ENCODE data around the gene RFX4. TPM values are rescaled to one million over a fixed set of nuclear protein-coding genes. Genes with fewer than 3 reads are reported as not detected.

Gene RFX4
- total RNA-seq, 1 donor from 2014 or later, result not detected

DNA sequence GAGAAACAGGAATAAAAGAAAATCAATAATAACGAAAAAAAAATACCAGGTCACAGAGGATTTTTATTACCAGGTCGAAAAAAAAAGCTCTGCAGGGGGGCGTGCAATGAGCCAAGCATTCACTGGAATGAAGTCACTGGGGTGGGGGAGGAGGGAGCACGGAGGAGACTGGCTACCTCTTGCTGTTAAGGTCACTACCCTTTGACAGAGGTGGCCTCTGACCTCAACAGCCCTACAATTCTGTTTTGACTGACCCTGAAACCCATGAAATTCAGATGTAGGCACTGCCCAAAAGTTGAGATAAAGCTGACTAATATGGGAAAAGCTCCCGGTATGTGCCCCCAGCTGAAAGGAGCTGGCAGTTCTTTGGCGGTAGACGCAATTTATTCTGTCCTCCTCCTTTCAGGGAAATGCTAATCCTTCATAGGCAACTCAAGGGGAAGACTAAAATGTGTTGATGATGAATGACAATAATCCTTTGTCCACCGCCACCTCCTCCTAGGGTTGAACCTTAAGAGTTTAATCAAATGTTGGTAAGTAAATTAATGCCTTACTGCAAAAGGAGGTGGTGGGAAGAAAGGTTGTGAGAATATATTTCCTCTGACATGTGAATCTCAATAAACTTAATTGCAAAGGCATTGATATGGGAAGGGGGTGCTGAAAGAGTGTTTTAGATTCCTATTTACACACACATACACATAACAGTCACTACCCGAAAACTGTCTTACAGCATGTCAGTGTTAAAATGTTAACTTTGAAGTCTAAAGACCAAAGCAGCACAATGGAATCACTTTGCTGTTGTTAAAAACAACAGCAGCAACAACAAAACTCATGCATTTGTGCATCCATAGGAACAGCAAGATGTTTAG is 185.4 kb downstream of the RFX4 start:
- Mint-ChIP-seq H3K4me3 (ENCODE audit: low read depth) (no peak overlapping the region), H3K27ac (peak overlapping the region; percentile 67), H3K36me3 (ENCODE audit: insufficient read depth) (no peaks in the 10 kb centered on the region), H3K4me1 (ENCODE audit: low read depth) (peaks cover 31% of the 10 kb centered on the region), H3K27me3 (no peaks in the 10 kb centered on the region), H3K9me3 (ENCODE audit: low read depth) (no peaks in the 10 kb centered on the region)
- TF ChIP-seq, protein P1, sequence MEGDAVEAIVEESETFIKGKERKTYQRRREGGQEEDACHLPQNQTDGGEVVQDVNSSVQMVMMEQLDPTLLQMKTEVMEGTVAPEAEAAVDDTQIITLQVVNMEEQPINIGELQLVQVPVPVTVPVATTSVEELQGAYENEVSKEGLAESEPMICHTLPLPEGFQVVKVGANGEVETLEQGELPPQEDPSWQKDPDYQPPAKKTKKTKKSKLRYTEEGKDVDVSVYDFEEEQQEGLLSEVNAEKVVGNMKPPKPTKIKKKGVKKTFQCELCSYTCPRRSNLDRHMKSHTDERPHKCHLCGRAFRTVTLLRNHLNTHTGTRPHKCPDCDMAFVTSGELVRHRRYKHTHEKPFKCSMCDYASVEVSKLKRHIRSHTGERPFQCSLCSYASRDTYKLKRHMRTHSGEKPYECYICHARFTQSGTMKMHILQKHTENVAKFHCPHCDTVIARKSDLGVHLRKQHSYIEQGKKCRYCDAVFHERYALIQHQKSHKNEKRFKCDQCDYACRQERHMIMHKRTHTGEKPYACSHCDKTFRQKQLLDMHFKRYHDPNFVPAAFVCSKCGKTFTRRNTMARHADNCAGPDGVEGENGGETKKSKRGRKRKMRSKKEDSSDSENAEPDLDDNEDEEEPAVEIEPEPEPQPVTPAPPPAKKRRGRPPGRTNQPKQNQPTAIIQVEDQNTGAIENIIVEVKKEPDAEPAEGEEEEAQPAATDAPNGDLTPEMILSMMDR (IDR thresholded peaks at IDR 0.05; ENCODE audit: unreplicated experiment), result no peak
- no peak for DNase-seq (ENCODE audit: low spot score, unreplicated experiment)

DNA sequence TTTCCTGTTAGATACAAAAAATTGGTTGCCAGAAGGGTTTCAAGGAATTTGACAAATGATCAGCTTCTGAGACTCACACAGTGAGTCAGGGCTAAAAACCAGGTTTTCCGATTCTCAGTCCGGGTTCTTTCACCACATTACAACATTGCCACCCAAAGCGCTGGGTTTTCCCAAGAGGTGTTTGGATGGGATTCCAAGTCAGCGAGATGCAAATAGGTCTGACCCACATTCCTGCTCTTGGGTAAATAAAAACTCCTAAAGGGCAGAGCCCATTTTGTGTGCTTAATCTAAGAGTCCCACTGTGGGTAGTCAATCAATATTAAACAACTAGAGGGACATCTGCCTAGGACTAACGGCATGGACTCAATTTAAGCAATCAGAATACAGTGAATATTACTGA is 186.3 kb downstream of the RFX4 start:
- H3K27me3 Mint-ChIP-seq, result no peaks in the 10 kb centered on the region
- H3K36me3 Mint-ChIP-seq (ENCODE audit: insufficient read depth), result no peaks in the 10 kb centered on the region
- H3K9me3 Mint-ChIP-seq (ENCODE audit: low read depth), result no peaks in the 10 kb centered on the region
- H3K27ac Mint-ChIP-seq, result peak overlapping the region; percentile 66
- TF ChIP-seq, protein P1 (IDR thresholded peaks at IDR 0.05; ENCODE audit: unreplicated experiment), result no peak
- H3K4me1 Mint-ChIP-seq (ENCODE audit: low read depth), result peaks cover 34% of the 10 kb centered on the region
- DNase-seq (ENCODE audit: low spot score, unreplicated experiment), result no peak
- H3K4me3 Mint-ChIP-seq (ENCODE audit: low read depth), result no peak overlapping the region

DNA sequence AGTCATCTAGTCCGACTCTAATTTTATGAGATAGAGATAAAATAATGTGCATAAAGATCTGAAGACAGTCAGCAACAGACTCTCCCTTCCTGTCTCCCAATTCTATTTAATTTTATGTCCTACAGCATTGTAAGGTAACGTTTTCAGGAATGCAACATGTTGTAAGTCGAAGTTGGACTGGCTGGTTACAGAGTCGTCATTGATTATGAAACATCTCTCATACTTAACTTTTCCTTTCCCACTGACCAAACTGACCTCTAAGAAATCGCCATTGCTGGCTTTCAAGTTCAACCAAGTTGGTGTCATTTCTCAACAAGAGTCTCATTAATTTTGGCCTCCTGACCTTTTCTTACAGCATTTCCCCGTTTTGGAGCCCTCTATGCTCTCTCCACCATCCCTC is 186.7 kb downstream of the RFX4 start:
- TF ChIP-seq, protein P1 (IDR thresholded peaks at IDR 0.05; ENCODE audit: unreplicated experiment), result no peak
- Mint-ChIP-seq H3K9me3 (ENCODE audit: low read depth) (no peaks in the 10 kb centered on the region), H3K4me3 (ENCODE audit: low read depth) (no peak overlapping the region), H3K27me3 (no peaks in the 10 kb centered on the region), H3K36me3 (ENCODE audit: insufficient read depth) (no peaks in the 10 kb centered on the region), H3K4me1 (ENCODE audit: low read depth) (peaks cover 36% of the 10 kb centered on the region), H3K27ac (peak overlapping the region; percentile 66)
- no peak for DNase-seq (ENCODE audit: low spot score, unreplicated experiment)

DNA sequence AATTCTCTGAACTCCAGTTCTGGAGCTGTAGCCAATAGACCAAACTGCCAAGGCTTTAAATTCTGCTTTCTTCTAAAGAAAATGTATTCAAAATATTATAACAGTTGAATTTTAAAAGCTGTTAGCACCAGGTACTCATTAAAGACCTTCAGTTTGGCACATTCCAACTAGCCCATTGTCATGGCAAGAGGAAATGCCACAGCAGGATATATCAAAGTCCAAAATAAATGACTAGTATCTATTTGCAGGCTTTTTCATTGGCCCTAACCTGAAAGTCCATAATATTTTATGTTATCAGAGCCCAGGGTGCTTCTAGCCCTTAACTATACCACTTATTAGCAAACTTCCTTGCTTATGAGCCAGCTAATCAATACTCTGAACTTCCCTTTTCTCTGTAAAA is 188.6 kb downstream of the RFX4 start:
- H3K36me3 Mint-ChIP-seq (ENCODE audit: insufficient read depth), result no peaks in the 10 kb centered on the region
- H3K27ac Mint-ChIP-seq, result no peak overlapping the region
- DNase-seq (ENCODE audit: low spot score, unreplicated experiment), result no peak
- peaks cover 47% of the 10 kb centered on the region for H3K4me1 Mint-ChIP-seq (ENCODE audit: low read depth)
- TF ChIP-seq, protein P1 (IDR thresholded peaks at IDR 0.05; ENCODE audit: unreplicated experiment), result no peak
- H3K4me3 Mint-ChIP-seq (ENCODE audit: low read depth), result no peak overlapping the region
- H3K27me3 Mint-ChIP-seq, result no peaks in the 10 kb centered on the region
- H3K9me3 Mint-ChIP-seq (ENCODE audit: low read depth), result no peaks in the 10 kb centered on the region

DNA sequence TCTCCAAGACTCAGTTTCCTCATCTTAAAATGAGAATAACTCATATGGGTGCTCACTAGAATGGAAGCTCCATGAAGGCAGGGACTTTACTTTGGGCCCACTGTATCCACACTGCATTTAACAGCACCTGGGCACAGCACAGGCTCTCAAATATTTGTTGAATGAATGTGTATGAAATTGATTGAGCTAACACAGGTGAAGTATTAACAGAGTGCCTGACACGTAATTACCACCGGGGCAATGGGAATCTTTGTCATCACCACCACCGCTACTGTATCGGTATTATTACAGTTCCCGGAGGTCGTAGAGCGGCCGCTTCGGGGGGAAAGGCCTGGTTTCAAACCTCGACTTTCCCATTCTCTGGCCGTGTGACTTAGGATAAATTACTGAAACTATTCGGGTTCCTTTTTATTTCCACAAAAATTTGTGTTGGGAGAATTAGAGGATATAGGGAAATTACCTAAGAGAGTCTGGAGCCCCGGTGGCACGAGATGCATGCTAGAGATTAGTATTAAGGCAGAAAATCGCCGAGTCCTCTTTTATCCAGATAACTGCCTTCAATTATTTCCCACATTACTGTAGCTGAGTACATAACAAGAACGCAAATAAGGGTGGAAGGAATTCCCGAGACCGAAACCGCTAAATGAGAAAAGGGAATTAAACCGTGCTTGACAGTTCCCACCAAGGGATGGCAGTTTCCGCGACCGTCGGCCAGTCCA is 190.6 kb downstream of the RFX4 start:
- DNase-seq (ENCODE audit: low spot score, unreplicated experiment), result no peak
- Mint-ChIP-seq H3K27me3 (no peaks in the 10 kb centered on the region), H3K4me3 (ENCODE audit: low read depth) (peak overlapping the region; percentile 89), H3K36me3 (ENCODE audit: insufficient read depth) (peaks cover 2% of the 10 kb centered on the region), H3K27ac (peak overlapping the region; percentile 100), H3K9me3 (ENCODE audit: low read depth) (no peaks in the 10 kb centered on the region), H3K4me1 (ENCODE audit: low read depth) (peaks cover 31% of the 10 kb centered on the region)
- TF ChIP-seq, protein P1 (IDR thresholded peaks at IDR 0.05; ENCODE audit: unreplicated experiment), result no peak

Measured in progenitor cell of endocrine pancreas (in vitro differentiated cells).